Neural crest cell (in vitro differentiated cells): ENCODE data around the gene DMRTB1. TPM values are rescaled to one million over a fixed set of nuclear protein-coding genes. Genes with fewer than 3 reads are reported as not detected.

Source experiments
- DNase-seq: peaks from one replicate; pipeline ENCODE4 v3.0.0; 2021; ENCODE audit warnings: low read depth, mixed read lengths, low spot score
- H3K27ac Mint-ChIP-seq: one replicate; pipeline ENCODE4 v1.8.0; 2021; ENCODE audit warnings: mild to moderate bottlenecking, mixed read lengths; ENCODE audit not compliant: unreplicated experiment
- H3K27me3 Mint-ChIP-seq: 2 replicates; pipeline ENCODE4 v1.8.0; 2021; ENCODE audit warnings: low read depth, mild to moderate bottlenecking, mixed read lengths
- H3K36me3 Mint-ChIP-seq: 2 replicates; pipeline ENCODE4 v1.8.0; 2021; ENCODE audit warnings: low read depth, mild to moderate bottlenecking, mixed read lengths
- H3K4me1 Mint-ChIP-seq: 2 replicates; pipeline ENCODE4 v1.8.0; 2021; ENCODE audit warnings: mixed read lengths
- H3K4me3 Mint-ChIP-seq: one replicate; pipeline ENCODE4 v1.8.0; 2021; ENCODE audit warnings: mild to moderate bottlenecking, mixed read lengths
- H3K9me3 Mint-ChIP-seq: 2 replicates; pipeline ENCODE4 v1.8.0; 2021; ENCODE audit warnings: mixed read lengths
- total RNA-seq: library from RNA; stranded (reverse); gene quantifications from 2 replicates; pipeline ENCODE4 v1.2.1, GENCODE V29; 2021
- TF ChIP-seq, protein P1 (sequence below): fragments of 200-600 bp; sonication (generic); conservative IDR thresholded peaks from 2 replicates; pipeline ENCODE4 v1.5.0; 2021; ENCODE audit warnings: antibody characterized with exemption, mild to moderate bottlenecking

The DMRTB1 gene
- total RNA-seq, 1 donor from 2014 or later, result not detected

- peaks cover 2% of the 10 kb centered on the region for H3K27me3 Mint-ChIP-seq
- H3K4me1 Mint-ChIP-seq, result peaks cover 9% of the 10 kb centered on the region
- no peak for DNase-seq
- TF ChIP-seq, protein P1, sequence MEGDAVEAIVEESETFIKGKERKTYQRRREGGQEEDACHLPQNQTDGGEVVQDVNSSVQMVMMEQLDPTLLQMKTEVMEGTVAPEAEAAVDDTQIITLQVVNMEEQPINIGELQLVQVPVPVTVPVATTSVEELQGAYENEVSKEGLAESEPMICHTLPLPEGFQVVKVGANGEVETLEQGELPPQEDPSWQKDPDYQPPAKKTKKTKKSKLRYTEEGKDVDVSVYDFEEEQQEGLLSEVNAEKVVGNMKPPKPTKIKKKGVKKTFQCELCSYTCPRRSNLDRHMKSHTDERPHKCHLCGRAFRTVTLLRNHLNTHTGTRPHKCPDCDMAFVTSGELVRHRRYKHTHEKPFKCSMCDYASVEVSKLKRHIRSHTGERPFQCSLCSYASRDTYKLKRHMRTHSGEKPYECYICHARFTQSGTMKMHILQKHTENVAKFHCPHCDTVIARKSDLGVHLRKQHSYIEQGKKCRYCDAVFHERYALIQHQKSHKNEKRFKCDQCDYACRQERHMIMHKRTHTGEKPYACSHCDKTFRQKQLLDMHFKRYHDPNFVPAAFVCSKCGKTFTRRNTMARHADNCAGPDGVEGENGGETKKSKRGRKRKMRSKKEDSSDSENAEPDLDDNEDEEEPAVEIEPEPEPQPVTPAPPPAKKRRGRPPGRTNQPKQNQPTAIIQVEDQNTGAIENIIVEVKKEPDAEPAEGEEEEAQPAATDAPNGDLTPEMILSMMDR, result no peak
- no peaks in the 10 kb centered on the region for H3K36me3 Mint-ChIP-seq
- H3K4me3 Mint-ChIP-seq, result no peak overlapping the region
- H3K9me3 Mint-ChIP-seq, result no peaks in the 10 kb centered on the region
- no peak overlapping the region for H3K27ac Mint-ChIP-seq
Observed at GRCh38 chr1:53500204-53501064, 41.2 kb downstream of the DMRTB1 start.

DNA sequence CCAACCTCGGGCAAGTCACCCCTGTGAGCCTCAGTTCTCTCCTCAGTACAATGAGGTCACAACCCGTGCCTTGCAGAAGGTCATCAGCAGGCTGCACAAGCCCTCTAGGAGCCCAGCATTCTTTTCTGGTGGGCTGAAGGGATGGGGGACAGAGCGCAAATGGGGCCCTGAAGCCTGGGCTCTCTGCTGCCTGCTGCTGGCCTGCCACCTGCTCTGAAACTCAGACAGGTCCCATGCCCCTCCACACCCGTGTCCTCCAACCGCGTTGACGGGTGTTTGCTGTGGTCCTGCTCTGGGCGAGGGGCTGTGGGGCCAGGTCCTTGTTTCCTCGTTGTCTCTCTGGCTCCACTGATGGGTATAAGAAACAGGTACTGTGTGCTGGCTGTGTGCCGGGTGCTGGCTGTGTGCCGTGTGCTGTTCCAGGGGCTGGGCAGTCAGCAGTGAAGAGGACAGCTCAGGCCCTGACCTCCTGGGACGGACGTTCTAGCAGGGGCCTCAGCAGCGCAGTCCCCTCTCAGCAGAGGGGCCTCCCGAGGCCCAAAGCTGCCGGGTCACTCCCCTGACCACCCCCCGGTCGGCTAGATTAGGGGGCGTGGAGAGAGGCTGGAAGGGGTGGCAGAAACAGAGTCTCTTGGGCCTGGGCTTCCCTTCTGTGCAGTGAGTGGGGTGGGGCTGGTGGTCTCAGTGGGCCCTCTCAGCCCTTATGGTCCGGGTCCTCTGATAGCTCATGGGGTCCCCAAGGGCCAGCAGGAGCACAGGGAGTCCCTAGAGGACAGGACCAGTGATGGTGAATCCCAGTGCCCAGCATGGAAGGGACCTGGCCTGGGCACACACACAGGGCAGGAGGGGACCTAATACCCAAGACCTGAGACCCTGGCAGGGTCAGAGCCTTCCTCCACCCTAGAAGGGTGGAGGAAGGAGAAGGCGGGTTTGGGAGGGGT, 42.1 kb downstream of the DMRTB1 start:
- DNase-seq, result no peak

GRCh38 chr1:53502641-53503432, 43.6 kb downstream of the DMRTB1 start:
- Mint-ChIP-seq H3K27ac (no peak overlapping the region), H3K4me1 (peaks cover 9% of the 10 kb centered on the region), H3K4me3 (no peak overlapping the region), H3K36me3 (no peaks in the 10 kb centered on the region), H3K9me3 (no peaks in the 10 kb centered on the region), H3K27me3 (peaks cover 2% of the 10 kb centered on the region)
- DNase-seq, result no peak
- TF ChIP-seq, protein P1, result no peak

More for the DNA sequence above, 42.1 kb downstream of the DMRTB1 start:
- Mint-ChIP-seq H3K4me1 (peaks cover 9% of the 10 kb centered on the region), H3K36me3 (no peaks in the 10 kb centered on the region), H3K4me3 (no peak overlapping the region), H3K27ac (no peak overlapping the region), H3K27me3 (peaks cover 2% of the 10 kb centered on the region), H3K9me3 (no peaks in the 10 kb centered on the region)
- TF ChIP-seq, protein P1, result no peak

DNA sequence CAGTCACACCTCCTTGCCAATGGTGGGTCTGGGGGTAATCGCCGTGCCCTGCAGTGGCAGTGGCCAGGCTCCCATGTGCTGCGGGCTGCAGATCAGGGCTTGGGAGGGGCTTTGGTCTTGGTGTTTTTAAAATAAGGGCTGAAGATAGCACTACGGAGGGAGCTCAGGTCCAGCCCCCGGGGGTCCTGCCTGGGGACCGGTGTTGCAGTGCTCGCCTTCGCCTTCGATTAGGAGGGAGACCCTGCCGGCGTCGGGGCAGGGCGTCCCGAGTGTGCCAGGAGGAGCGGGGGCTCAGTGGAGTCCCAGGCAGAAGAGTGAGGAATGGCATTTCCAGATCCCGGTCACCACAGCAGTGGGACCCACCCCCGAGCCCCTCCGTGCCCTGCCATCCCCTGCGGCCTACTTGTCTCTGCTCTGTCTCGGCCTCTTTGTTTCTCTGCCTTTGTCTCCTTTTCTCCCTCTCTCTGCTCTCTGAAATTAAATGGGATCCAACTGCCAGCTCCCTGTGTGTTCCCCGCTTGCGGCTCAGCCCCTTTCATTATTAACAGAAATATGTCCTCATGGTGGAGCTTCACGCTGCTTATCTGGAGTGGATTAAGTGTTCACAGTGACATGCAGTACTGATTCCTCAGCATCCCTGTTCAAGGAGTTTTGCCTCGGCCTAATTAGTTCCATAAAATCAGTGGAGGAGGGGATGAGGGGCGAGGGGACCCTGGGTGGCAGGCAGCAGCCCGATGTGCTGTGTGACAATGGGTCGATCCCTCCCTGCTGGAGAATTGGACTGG, 44.4 kb downstream of the DMRTB1 start:
- TF ChIP-seq, protein P1, result no peak
- peak overlapping the region; percentile 35 for H3K27ac Mint-ChIP-seq

More for the DNA sequence above, 44.4 kb downstream of the DMRTB1 start:
- Mint-ChIP-seq H3K4me1 (peaks cover 9% of the 10 kb centered on the region), H3K4me3 (no peak overlapping the region), H3K9me3 (no peaks in the 10 kb centered on the region), H3K36me3 (no peaks in the 10 kb centered on the region), H3K27me3 (peaks cover 2% of the 10 kb centered on the region)
- no peak for DNase-seq
